ENCODE results near the gene PYHIN1.

DNA sequence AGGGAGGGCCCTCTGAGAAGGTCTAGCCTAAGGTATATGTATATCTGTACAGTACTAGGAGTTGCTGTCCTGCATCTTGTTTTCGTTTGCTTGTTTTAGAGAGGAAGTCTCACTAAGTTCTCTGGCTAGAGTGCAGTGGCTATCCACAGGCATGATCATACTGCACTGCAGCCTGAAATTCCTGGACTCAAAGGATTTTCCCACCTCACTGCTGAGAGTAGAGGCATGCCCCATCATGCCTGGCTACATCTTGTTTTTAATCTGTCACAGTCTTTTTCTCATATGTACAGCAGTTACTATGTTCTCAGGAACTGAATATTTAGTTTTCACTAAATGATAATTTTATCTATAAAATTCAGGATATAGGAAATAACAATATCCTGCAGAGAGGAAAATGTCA lies 15.3 kb upstream of the PYHIN1 start:
- TF ChIP-seq EZH2 (IDR thresholded peaks at IDR 0.05; ENCODE audit: insufficient read depth, poor library complexity, severe bottlenecking) = no peak
- TF ChIP-seq EZH2phosphoT487 (IDR thresholded peaks at IDR 0.05; ENCODE audit: insufficient read depth, low read depth) = no peak

Measured in GM23248 (cell line).